Endothelial cell of umbilical vein (primary cell): ENCODE measurements around the gene TRIM47. TPM values are rescaled to one million over a fixed set of nuclear protein-coding genes. Genes with fewer than 3 reads are reported as not detected.

Experiments
- BruUV-seq: library from RNA; stranded (reverse); fragments of 400-500 nt; replicated peaks from 2 replicates; lab custom pipeline; 2021; lab: Mats Ljungman, UMichigan
- CTCF ChIA-PET: fragments of 300-600, 350-600 bp; sonication (Branson Sonifier 250); formaldehyde crosslinking; loops from one replicate; lab custom pipeline; 2021; ENCODE audit warnings: antibody characterized with exemption, inconsistent platforms; lab: Charles Lee
- POLR2A ChIA-PET: fragments of 300-600, 350-600 bp; sonication (Branson Sonifier 250); formaldehyde crosslinking; loops from one replicate; lab custom pipeline; 2021; ENCODE audit warnings: antibody characterized with exemption, inconsistent platforms; lab: Charles Lee
- DNase-seq: peaks from one replicate; pipeline ENCODE4 v3.0.0-alpha.2; 2011; ENCODE audit warnings: low read depth, low spot score
- FAIRE-seq: peaks from 2 replicates; lab custom pipeline; 2011; peaks lifted over from hg19 to GRCh38; lab: Jason Lieb, UNC
- H2AFZ ChIP-seq: 2 replicates; pipeline ENCODE4 v1.6.0; 2012; ENCODE audit warnings: low read depth, low read length, control low read depth, inconsistent platforms
- H3K27ac ChIP-seq: 2 replicates; pipeline ENCODE4 v1.5.1; 2011; ENCODE audit warnings: low read depth, mild to moderate bottlenecking, control low read depth, low read length, moderate library complexity; ENCODE audit not compliant: insufficient read depth
- H3K27me3 ChIP-seq, 2 experiments: 2 replicates each; pipeline versions ENCODE4 v1.6.0 to v1.6.1; 2011; ENCODE audit warnings: low read length in 2 of 2, mixed read lengths in 1 of 2; ENCODE audit not compliant: control insufficient read depth in 2 of 2, insufficient read depth in 2 of 2
- H3K36me3 ChIP-seq, 2 experiments: 2 replicates in 1 of 2; 3 replicates in 1 of 2; pipeline ENCODE4 v1.5.1; 2011; ENCODE audit warnings: low read length in 2 of 2, mild to moderate bottlenecking in 1 of 2, moderate library complexity in 1 of 2; ENCODE audit not compliant: control insufficient read depth in 2 of 2, insufficient read depth in 2 of 2; ENCODE audit errors: extremely low read depth in 1 of 2
- H3K4me1 ChIP-seq: 3 replicates; pipeline ENCODE4 v1.5.1; 2011; ENCODE audit warnings: mild to moderate bottlenecking, low read length; ENCODE audit not compliant: control insufficient read depth, insufficient read depth; ENCODE audit errors: extremely low read depth
- H3K4me2 ChIP-seq: 2 replicates; pipeline ENCODE4 v1.6.1; 2011; ENCODE audit warnings: low read length, control low read depth, mixed read lengths; ENCODE audit not compliant: insufficient read depth
- H3K4me3 ChIP-seq, 3 experiments: fragments of 200-600 bp in 1 of 3; sonication (generic), shearing (Covaris generic) in 1 of 3; replicated peaks in 1 of 3; 2 replicates each; pipeline ENCODE4 v1.5.1; 2011 to 2016; ENCODE audit warnings: control low read depth in 3 of 3, low read length in 3 of 3, mild to moderate bottlenecking in 2 of 3, inconsistent platforms in 1 of 3, low read depth in 1 of 3, moderate library complexity in 1 of 3; ENCODE audit not compliant: insufficient read depth in 1 of 3
- H3K79me2 ChIP-seq: 2 replicates; pipeline ENCODE4 v1.6.0; 2012; ENCODE audit warnings: low read length, inconsistent platforms; ENCODE audit not compliant: control insufficient read depth, insufficient read depth
- H3K9ac ChIP-seq: replicated peaks from 2 replicates; pipeline ENCODE3; 2011; ENCODE audit warnings: low read length, control low read depth; ENCODE audit not compliant: insufficient read depth; ENCODE audit errors: extremely low read depth
- H3K9me1 ChIP-seq: replicated peaks from 3 replicates; pipeline ENCODE4 v1.6.0; 2011; ENCODE audit warnings: mild to moderate bottlenecking, low read length; ENCODE audit not compliant: control insufficient read depth, insufficient read depth; ENCODE audit errors: extremely low read depth
- H3K9me3 ChIP-seq: replicated peaks from 2 replicates; pipeline ENCODE4 v1.5.1; 2012; ENCODE audit warnings: low read length, inconsistent platforms; ENCODE audit not compliant: control insufficient read depth, insufficient read depth
- H4K20me1 ChIP-seq: replicated peaks from 2 replicates; pipeline ENCODE3; 2011; ENCODE audit warnings: mild to moderate bottlenecking, low read length; ENCODE audit not compliant: control insufficient read depth, insufficient read depth; ENCODE audit errors: extremely low read depth
- CTCF ChIP-seq, 2 donors: IDR thresholded peaks; 1 replicate in 1 of 2; 2 replicates in 1 of 2; pipeline ENCODE4 v1.5.1; 2011; ENCODE audit warnings: low read length in 2 of 2, mild to moderate bottlenecking in 2 of 2, moderate library complexity in 2 of 2, control low read depth in 1 of 2, inconsistent platforms in 1 of 2, low read depth in 1 of 2; ENCODE audit not compliant: insufficient read depth in 1 of 2; ENCODE audit errors: extremely low read depth in 1 of 2
- EZH2 ChIP-seq: IDR thresholded peaks from 2 replicates; pipeline ENCODE4 v1.6.1; 2012; ENCODE audit warnings: borderline replicate concordance, low read depth, mild to moderate bottlenecking, moderate library complexity, low read length, inconsistent platforms; ENCODE audit not compliant: severe bottlenecking
- FOS ChIP-seq: IDR thresholded peaks from 2 replicates; pipeline ENCODE4 v1.6.1; 2011; ENCODE audit warnings: mild to moderate bottlenecking, low read length, moderate library complexity, borderline replicate concordance; ENCODE audit not compliant: insufficient read depth
- GATA2 ChIP-seq: IDR thresholded peaks from 2 replicates; pipeline ENCODE4 v1.7.0; 2011; ENCODE audit warnings: low read depth, mild to moderate bottlenecking, moderate library complexity, mixed read lengths, low read length; ENCODE audit not compliant: insufficient read length, insufficient read depth
- JUN ChIP-seq: IDR thresholded peaks from 2 replicates; pipeline ENCODE4 v1.6.1; 2011; ENCODE audit warnings: borderline replicate concordance, low read depth; ENCODE audit not compliant: insufficient read length, insufficient read depth
- MYC ChIP-seq: IDR thresholded peaks from one replicate; pipeline ENCODE4 v1.6.1; 2011; ENCODE audit warnings: mild to moderate bottlenecking, low read depth, low read length
- POLR2A ChIP-seq: IDR thresholded peaks from 2 replicates; pipeline ENCODE4 v1.6.1; 2012; ENCODE audit warnings: low read depth, mild to moderate bottlenecking, control low read depth, low read length
- POLR2AphosphoS5 ChIP-seq: IDR thresholded peaks from 2 replicates; pipeline ENCODE4 v1.6.1; 2012; ENCODE audit warnings: low read depth, mild to moderate bottlenecking, control low read depth, low read length, moderate library complexity; ENCODE audit not compliant: insufficient read depth
- dilution Hi-C: fragments of 300-500 bp; cut with MboI; formaldehyde crosslinking; loops from one replicate; pipeline ENCODE4 v1.15.0; 2019; ENCODE audit warnings: low sequenced_read_pairs; ENCODE audit not compliant: extremely low pct_ligation_motif_present
- intact Hi-C: fragments of 100-400 bp; cut with micrococcal nuclease; formaldehyde crosslinking; loops from one replicate; pipeline ENCODE4 v1.10.0; 2022
- polyA plus RNA-seq, 4 experiments: library from polyadenylated mRNA; depleted of rRNA in 3 of 4; stranded (reverse) in 3 of 4; unstranded in 1 of 4; fragments of >200 nt; gene quantifications; 2 replicates each; pipeline versions ENCODE4 v1.2.1 to v1.2.3, GENCODE V29; 2011 to 2012; ENCODE audit warnings: missing spikeins in 1 of 4
- total RNA-seq: library from RNA; stranded (reverse); gene quantifications from 2 replicates; pipeline ENCODE4 v1.2.3, GENCODE V29; 2021
- TF ChIP-seq, protein P1 (sequence below): IDR thresholded peaks from 2 replicates; pipeline ENCODE4 v1.6.1; 2011; ENCODE audit not compliant: insufficient read depth, insufficient read length

TRIM47 gene
- total and polyA plus RNA-seq, 2 donors (not counting 3 experiments of a cell fraction or from before 2014, with no cell fraction given), result 67.7 to 75.1 TPM

DNA sequence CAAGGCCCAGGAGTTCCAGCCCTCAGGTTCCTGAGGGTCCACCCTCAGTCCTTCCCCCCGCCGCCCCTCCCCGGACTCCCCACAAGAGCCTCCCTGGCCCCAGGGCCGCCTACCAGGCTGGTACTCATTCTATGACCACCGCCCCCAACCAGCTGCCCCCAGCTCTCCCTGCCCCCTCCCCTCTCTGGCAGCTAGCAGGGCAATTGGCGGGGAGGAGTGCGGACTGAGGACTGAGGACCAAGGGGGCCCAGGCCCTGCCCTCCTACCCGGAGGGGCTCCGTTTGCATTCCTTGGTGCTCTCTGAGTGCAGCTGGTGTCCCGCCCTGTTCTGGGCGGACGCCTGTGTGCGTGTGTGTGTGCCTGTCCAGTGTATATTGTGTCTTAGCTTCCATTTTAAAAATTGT lies 53.2 kb downstream of the TRIM47 start:
- TF ChIP-seq MYC (no peak), POLR2AphosphoS5 (no peak), JUN (no peak), POLR2A (no peak), GATA2 (no peak), EZH2 (no peak), CTCF (IDR thresholded peaks at IDR 0.05; ENCODE audit: extremely low read depth in 1 of 2, insufficient read depth in 1 of 2, low read depth in 1 of 2, low read length in 2 of 2) (no peak), FOS (no peak)
- TF ChIP-seq, protein P1, sequence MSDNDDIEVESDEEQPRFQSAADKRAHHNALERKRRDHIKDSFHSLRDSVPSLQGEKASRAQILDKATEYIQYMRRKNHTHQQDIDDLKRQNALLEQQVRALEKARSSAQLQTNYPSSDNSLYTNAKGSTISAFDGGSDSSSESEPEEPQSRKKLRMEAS, result no peak
- Histone ChIP-seq H3K4me2 (no peak overlapping the region), H3K4me3 (no peak overlapping the region), H3K79me2 (no peaks in the 10 kb centered on the region), H3K4me1 (peaks cover 7% of the 10 kb centered on the region), H4K20me1 (no peaks in the 10 kb centered on the region), H3K27me3 (no peaks in the 10 kb centered on the region), H3K9ac (no peak overlapping the region), H3K9me1 (no peaks in the 10 kb centered on the region), H2AFZ (no peak overlapping the region), H3K36me3 (peaks cover 0 to 25% of the 10 kb centered on the region in 2 experiments), H3K27ac (no peak overlapping the region), H3K9me3 (no peaks in the 10 kb centered on the region)
- dilution Hi-C loops (no loop called here), intact Hi-C loops (no loop called here)
- POLR2A ChIA-PET, result interaction anchor here (1.5 kb wide), 1 partner anchor 45 kb away, joined by 3 read pairs; no protein-coding TSS in a partner anchor
- CTCF ChIA-PET, result interaction anchor here (1.1 to 6.3 kb wide), 6 partner anchors 18 to 192 kb away, joined by 3 to 73 read pairs (median 4); partner anchors contain the start of genes SMIM5 and UNK
- FAIRE-seq (no peak), DNase-seq (no peak)
- BruUV-seq, result no TSS peak
